SK-N-SH (cell line): ENCODE data around the gene TMEM218. TPM values are rescaled to one million over a fixed set of nuclear protein-coding genes. Genes with fewer than 3 reads are reported as not detected.

Source experiments
- CTCF ChIA-PET: fragments of 300-600, 350-600 bp; formaldehyde crosslinking; extraction: SDS; loops from one replicate; lab custom pipeline; 2021; lab: Yijun Ruan, JAX
- POLR2A ChIA-PET: fragments of 350-600 bp; sonication (Branson Sonifier 250); formaldehyde crosslinking; extraction: SDS; loops from one replicate; lab custom pipeline; 2020; ENCODE audit warnings: antibody characterized with exemption, inconsistent platforms; lab: Yijun Ruan, JAX
- DNase-seq: peaks from one replicate; pipeline ENCODE4 v3.0.0; 2012
- H2AFZ ChIP-seq: fragments of 200-600 bp; sonication (generic); 2 replicates; pipeline ENCODE4 v1.8.1; 2016; ENCODE audit warnings: antibody characterized with exemption, mild to moderate bottlenecking, low read depth
- H3F3A ChIP-seq: fragments of 200-600 bp; sonication (generic); replicated peaks from 2 replicates; pipeline ENCODE3; 2016; ENCODE audit warnings: antibody characterized with exemption, mild to moderate bottlenecking; ENCODE audit not compliant: insufficient read depth
- H3K27ac ChIP-seq, 2 experiments: fragments of 200-500 bp in 1 of 2; fragments of 200-600 bp in 1 of 2; sonication (Bioruptor generic) in 1 of 2; sonication (generic), shearing (Covaris generic) in 1 of 2; 2 replicates each; pipeline versions ENCODE4 v1.5.1 to v1.6.1; 2014 to 2016; ENCODE audit warnings: low read depth in 2 of 2, inconsistent platforms in 1 of 2, low read length in 1 of 2, mild to moderate bottlenecking in 1 of 2, mixed read lengths in 1 of 2
- H3K27me3 ChIP-seq: fragments of 200-600 bp; sonication (generic), shearing (Covaris generic); 2 replicates; pipeline ENCODE4 v1.6.1; 2016; ENCODE audit warnings: mixed run types; ENCODE audit not compliant: insufficient read depth
- H3K36me3 ChIP-seq, 2 experiments: fragments of 200-500 bp in 1 of 2; fragments of 200-600 bp in 1 of 2; sonication (Bioruptor generic) in 1 of 2; sonication (generic) in 1 of 2; replicated peaks in 1 of 2; 2 replicates each; pipeline versions ENCODE3 to v1.5.1; 2014 to 2016; ENCODE audit warnings: low read length in 1 of 2, mild to moderate bottlenecking in 1 of 2; ENCODE audit not compliant: insufficient read depth in 2 of 2, control insufficient read depth in 1 of 2
- H3K4me1 ChIP-seq, 2 experiments: fragments of 200-500 bp in 1 of 2; fragments of 200-600 bp in 1 of 2; sonication (Bioruptor generic) in 1 of 2; sonication (generic), shearing (Covaris generic) in 1 of 2; 2 replicates each; pipeline versions ENCODE4 v1.5.1 to v1.6.1; 2014 to 2016; ENCODE audit warnings: low read depth in 1 of 2, low read length in 1 of 2, mixed run types in 1 of 2; ENCODE audit not compliant: insufficient read depth in 2 of 2, control insufficient read depth in 1 of 2
- H3K4me2 ChIP-seq: fragments of 200-600 bp; sonication (generic), shearing (Covaris generic); 2 replicates; pipeline ENCODE4 v1.6.1; 2017; ENCODE audit warnings: mixed run types
- H3K4me3 ChIP-seq, 2 experiments: fragments of 200-500 bp in 1 of 2; fragments of 200-600 bp in 1 of 2; sonication (Bioruptor generic) in 1 of 2; sonication (generic), shearing (Covaris generic) in 1 of 2; 2 replicates each; pipeline versions ENCODE4 v1.5.1 to v1.8.1; 2014 to 2016; ENCODE audit warnings: low read depth in 2 of 2, inconsistent platforms in 1 of 2, low read length in 1 of 2, mild to moderate bottlenecking in 1 of 2, mixed read lengths in 1 of 2, moderate library complexity in 1 of 2
- H3K79me2 ChIP-seq: fragments of 200-600 bp; sonication (generic); 2 replicates; pipeline ENCODE4 v1.8.1; 2017; ENCODE audit warnings: mild to moderate bottlenecking; ENCODE audit not compliant: insufficient read depth
- H3K9ac ChIP-seq: fragments of 200-600 bp; sonication (generic); 2 replicates; pipeline ENCODE4 v1.6.1; 2017; ENCODE audit warnings: mixed run types
- H3K9me2 ChIP-seq: fragments of 200-600 bp; sonication (generic); 2 replicates; pipeline ENCODE4 v1.6.1; 2017; ENCODE audit warnings: mixed run types
- H3K9me3 ChIP-seq: fragments of 200-600 bp; sonication (generic); 2 replicates; pipeline ENCODE4 v1.6.1; 2017; ENCODE audit warnings: mixed run types, mild to moderate bottlenecking, moderate library complexity
- H4K20me1 ChIP-seq: fragments of 200-600 bp; sonication (generic); 2 replicates; pipeline ENCODE4 v1.6.1; 2017; ENCODE audit warnings: mild to moderate bottlenecking, mixed run types; ENCODE audit not compliant: insufficient read depth
- CHD2 ChIP-seq: fragments of 150-350 bp; IDR thresholded peaks from 2 replicates; pipeline ENCODE4 v1.6.1; 2018; ENCODE audit warnings: low read length; ENCODE audit not compliant: partially characterized antibody
- ELF1 ChIP-seq: IDR thresholded peaks from 2 replicates; pipeline ENCODE4 v1.4.0; 2012
- EZH2phosphoT487 ChIP-seq: fragments of 200-600 bp; sonication (generic); IDR thresholded peaks from 2 replicates; pipeline ENCODE4 v1.6.1; 2017; ENCODE audit warnings: low read depth, mixed run types, mild to moderate bottlenecking, antibody characterized with exemption, moderate library complexity, borderline replicate concordance
- FOSL2 ChIP-seq: IDR thresholded peaks from 2 replicates; pipeline ENCODE4 v1.4.0; 2012; ENCODE audit warnings: low read depth, mild to moderate bottlenecking, moderate library complexity, borderline replicate concordance
- JUND ChIP-seq: IDR thresholded peaks from 2 replicates; pipeline ENCODE4 v1.4.0; 2012
- MEF2A ChIP-seq: IDR thresholded peaks from 2 replicates; pipeline ENCODE4 v1.4.0; 2012; ENCODE audit warnings: low read depth, borderline replicate concordance
- MXI1 ChIP-seq: IDR thresholded peaks from 2 replicates; pipeline ENCODE4 v1.6.1; 2012; ENCODE audit warnings: mild to moderate bottlenecking, low read depth, low read length, improper control_type of control experiment
- POLR2AphosphoS5 ChIP-seq: IDR thresholded peaks from 2 replicates; pipeline ENCODE4 v1.6.1; 2012; ENCODE audit warnings: low read depth, low read length
- RFX5 ChIP-seq: IDR thresholded peaks from 2 replicates; pipeline ENCODE4 v1.6.1; 2012; ENCODE audit warnings: mild to moderate bottlenecking, improper control_type of control experiment, low read length
- TAF1 ChIP-seq: IDR thresholded peaks from 2 replicates; pipeline ENCODE4 v1.6.1; 2012; ENCODE audit warnings: low read depth, mild to moderate bottlenecking, low read length, moderate library complexity, borderline replicate concordance
- WGBS: methylation state at CpG from one replicate; pipeline ENCODE4 v1.1.6; 2017; ENCODE audit warnings: low lambda C conversion rate; 5-methylcytosine and 5-hydroxymethylcytosine counted together
- polyA plus RNA-seq, 3 experiments: library from polyadenylated mRNA; depleted of rRNA; stranded (reverse); fragments of >200 nt; gene quantifications; 2 replicates each; pipeline ENCODE4 v1.2.3, GENCODE V29; 2012
- TF ChIP-seq, protein P1 (sequence below): fragments of 150-350 bp; IDR thresholded peaks from 2 replicates; pipeline ENCODE4 v1.6.1; 2016; ENCODE audit warnings: mild to moderate bottlenecking, low read depth, low read length
- TF ChIP-seq, protein P2 (sequence below): fragments of 150-350 bp; IDR thresholded peaks from 2 replicates; pipeline ENCODE4 v1.6.1; 2017; ENCODE audit warnings: antibody characterized with exemption, low read length, low read depth, borderline replicate concordance
- TF ChIP-seq, protein P3 (sequence below): IDR thresholded peaks from 2 replicates; pipeline ENCODE4 v1.4.0; 2012; ENCODE audit warnings: low read depth, borderline replicate concordance
- TF ChIP-seq, protein P4 (sequence below): IDR thresholded peaks from 2 replicates; pipeline ENCODE4 v1.4.0; 2012; ENCODE audit warnings: low read depth
- TF ChIP-seq, protein P5 (sequence below): IDR thresholded peaks from 2 replicates; pipeline ENCODE4 v1.4.0; 2012; ENCODE audit warnings: low read depth, borderline replicate concordance
- TF ChIP-seq, protein P6 (sequence below): IDR thresholded peaks from 2 replicates; pipeline ENCODE4; 2012

The TMEM218 gene
- polyA plus RNA-seq, 1 of the 3 experiments (the other 2 are of a cell fraction) = 36.2 TPM

DNA sequence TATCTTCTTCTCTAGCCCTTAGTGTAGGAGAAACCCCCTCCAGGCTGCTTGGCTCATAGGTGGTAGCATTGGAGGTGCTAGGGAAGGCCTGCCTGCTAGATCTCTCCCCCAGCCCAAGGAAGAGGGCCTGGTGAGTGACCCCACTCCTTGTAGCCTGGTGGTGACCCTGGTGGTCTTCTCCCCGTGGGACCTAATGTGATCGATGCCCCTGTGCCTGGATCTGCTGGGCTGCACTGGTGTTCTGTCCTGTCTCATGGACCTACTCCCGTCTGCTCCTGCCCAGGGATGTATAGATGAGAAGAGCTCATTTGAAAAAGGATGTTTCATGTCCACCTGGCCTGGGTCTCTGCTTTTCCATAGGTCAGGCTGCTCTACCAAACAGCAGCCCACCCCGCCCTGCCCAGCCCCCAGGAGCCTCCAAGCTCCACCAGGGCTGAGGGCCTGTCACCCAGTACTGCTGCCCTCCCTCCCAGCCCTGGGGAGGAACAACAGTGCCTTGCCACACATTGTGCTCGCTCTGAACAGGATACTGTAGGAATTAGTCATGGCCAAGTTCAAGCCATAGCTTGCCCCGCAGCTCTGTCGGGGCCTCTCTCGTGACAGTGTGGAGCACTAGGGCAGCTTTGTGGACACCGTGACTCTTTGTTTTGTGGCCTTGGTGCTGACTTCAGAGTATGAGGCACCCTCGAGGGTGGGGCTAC is 28.7 kb downstream of the TMEM218 start:
- Histone ChIP-seq H3K4me1 (no peaks in the 10 kb centered on the region), H3K27ac (no peak overlapping the region), H3K4me3 (no peak overlapping the region), H3F3A (no peaks in the 10 kb centered on the region), H3K4me2 (no peak overlapping the region), H3K9me3 (no peaks in the 10 kb centered on the region), H3K27me3 (no peaks in the 10 kb centered on the region), H3K9ac (no peak overlapping the region), H3K36me3 (no peaks in the 10 kb centered on the region), H3K79me2 (no peaks in the 10 kb centered on the region), H3K9me2 (no peaks in the 10 kb centered on the region), H2AFZ (no peak overlapping the region), H4K20me1 (no peaks in the 10 kb centered on the region)
- POLR2A ChIA-PET = no interaction called here
- TF ChIP-seq, protein P1, sequence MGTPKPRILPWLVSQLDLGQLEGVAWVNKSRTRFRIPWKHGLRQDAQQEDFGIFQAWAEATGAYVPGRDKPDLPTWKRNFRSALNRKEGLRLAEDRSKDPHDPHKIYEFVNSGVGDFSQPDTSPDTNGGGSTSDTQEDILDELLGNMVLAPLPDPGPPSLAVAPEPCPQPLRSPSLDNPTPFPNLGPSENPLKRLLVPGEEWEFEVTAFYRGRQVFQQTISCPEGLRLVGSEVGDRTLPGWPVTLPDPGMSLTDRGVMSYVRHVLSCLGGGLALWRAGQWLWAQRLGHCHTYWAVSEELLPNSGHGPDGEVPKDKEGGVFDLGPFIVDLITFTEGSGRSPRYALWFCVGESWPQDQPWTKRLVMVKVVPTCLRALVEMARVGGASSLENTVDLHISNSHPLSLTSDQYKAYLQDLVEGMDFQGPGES = no peak
- no peak for TF ChIP-seq EZH2phosphoT487
- TF ChIP-seq, protein P2, sequence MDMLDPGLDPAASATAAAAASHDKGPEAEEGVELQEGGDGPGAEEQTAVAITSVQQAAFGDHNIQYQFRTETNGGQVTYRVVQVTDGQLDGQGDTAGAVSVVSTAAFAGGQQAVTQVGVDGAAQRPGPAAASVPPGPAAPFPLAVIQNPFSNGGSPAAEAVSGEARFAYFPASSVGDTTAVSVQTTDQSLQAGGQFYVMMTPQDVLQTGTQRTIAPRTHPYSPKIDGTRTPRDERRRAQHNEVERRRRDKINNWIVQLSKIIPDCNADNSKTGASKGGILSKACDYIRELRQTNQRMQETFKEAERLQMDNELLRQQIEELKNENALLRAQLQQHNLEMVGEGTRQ = no peak
- TF ChIP-seq RFX5 = no peak
- TF ChIP-seq CHD2 = no peak
- TF ChIP-seq ELF1 = no peak
- TF ChIP-seq TAF1 = no peak
- no peak for TF ChIP-seq FOSL2
- no peak for TF ChIP-seq JUND
- TF ChIP-seq MXI1 = no peak
- TF ChIP-seq, protein P3, sequence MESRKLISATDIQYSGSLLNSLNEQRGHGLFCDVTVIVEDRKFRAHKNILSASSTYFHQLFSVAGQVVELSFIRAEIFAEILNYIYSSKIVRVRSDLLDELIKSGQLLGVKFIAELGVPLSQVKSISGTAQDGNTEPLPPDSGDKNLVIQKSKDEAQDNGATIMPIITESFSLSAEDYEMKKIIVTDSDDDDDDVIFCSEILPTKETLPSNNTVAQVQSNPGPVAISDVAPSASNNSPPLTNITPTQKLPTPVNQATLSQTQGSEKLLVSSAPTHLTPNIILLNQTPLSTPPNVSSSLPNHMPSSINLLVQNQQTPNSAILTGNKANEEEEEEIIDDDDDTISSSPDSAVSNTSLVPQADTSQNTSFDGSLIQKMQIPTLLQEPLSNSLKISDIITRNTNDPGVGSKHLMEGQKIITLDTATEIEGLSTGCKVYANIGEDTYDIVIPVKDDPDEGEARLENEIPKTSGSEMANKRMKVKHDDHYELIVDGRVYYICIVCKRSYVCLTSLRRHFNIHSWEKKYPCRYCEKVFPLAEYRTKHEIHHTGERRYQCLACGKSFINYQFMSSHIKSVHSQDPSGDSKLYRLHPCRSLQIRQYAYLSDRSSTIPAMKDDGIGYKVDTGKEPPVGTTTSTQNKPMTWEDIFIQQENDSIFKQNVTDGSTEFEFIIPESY = no peak
- WGBS = 77% methylated on average over 6 of the region's 10 CpGs
- DNase-seq = peak; percentile 13
- CTCF ChIA-PET = interaction anchor here (0.9 to 2.4 kb wide), 7 partner anchors 9 to 347 kb away, joined by 3 to 12 read pairs (median 5); no protein-coding TSS in a partner anchor

DNA sequence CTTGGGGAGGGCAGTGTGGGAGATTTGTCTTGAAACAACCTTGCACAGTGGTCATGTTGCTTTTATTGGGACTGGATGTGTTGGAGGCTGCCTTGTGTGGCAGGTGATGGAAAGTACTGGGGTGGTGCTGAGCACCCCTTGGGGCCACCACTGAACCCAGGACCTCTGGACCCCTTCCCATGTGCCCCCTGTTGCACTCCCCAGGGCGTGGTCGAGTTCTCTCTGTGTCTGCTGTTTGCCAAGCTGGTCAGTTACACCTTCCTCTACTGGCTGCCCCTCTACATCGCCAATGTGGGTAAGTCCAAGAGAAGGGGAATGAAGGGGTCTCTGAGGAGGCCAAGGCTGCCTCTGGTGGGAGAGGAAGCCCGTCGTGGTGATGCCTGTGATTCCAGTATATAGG is 29.4 kb downstream of the TMEM218 start:
- DNase-seq = no peak
- ChIA-PET CTCF (interaction anchor here (0.8 to 2.4 kb wide), 7 partner anchors 9 to 347 kb away, joined by 3 to 12 read pairs (median 7); no protein-coding TSS in a partner anchor), POLR2A (no interaction called here)
- H2AFZ ChIP-seq = no peak overlapping the region
- no peaks in the 10 kb centered on the region for H3K9me3 ChIP-seq
- TF ChIP-seq, protein P4, sequence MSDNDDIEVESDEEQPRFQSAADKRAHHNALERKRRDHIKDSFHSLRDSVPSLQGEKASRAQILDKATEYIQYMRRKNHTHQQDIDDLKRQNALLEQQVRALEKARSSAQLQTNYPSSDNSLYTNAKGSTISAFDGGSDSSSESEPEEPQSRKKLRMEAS = no peak
- TF ChIP-seq, protein P5, sequence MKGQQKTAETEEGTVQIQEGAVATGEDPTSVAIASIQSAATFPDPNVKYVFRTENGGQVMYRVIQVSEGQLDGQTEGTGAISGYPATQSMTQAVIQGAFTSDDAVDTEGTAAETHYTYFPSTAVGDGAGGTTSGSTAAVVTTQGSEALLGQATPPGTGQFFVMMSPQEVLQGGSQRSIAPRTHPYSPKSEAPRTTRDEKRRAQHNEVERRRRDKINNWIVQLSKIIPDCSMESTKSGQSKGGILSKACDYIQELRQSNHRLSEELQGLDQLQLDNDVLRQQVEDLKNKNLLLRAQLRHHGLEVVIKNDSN = no peak
- TF ChIP-seq TAF1 = no peak
- no peak for TF ChIP-seq POLR2AphosphoS5
- TF ChIP-seq, protein P6, sequence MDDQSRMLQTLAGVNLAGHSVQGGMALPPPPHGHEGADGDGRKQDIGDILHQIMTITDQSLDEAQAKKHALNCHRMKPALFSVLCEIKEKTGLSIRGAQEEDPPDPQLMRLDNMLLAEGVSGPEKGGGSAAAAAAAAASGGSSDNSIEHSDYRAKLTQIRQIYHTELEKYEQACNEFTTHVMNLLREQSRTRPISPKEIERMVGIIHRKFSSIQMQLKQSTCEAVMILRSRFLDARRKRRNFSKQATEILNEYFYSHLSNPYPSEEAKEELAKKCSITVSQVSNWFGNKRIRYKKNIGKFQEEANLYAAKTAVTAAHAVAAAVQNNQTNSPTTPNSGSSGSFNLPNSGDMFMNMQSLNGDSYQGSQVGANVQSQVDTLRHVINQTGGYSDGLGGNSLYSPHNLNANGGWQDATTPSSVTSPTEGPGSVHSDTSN = no peak
- TF ChIP-seq CHD2 = no peak
- TF ChIP-seq MXI1 = no peak
- TF ChIP-seq, protein P3 = no peak
- no peak for TF ChIP-seq MEF2A
- no peaks in the 10 kb centered on the region for H3F3A ChIP-seq
- H3K27me3 ChIP-seq = no peaks in the 10 kb centered on the region
- H3K79me2 ChIP-seq = no peaks in the 10 kb centered on the region
- H3K9ac ChIP-seq = no peak overlapping the region
- H3K4me2 ChIP-seq = no peak overlapping the region
- no peak overlapping the region for H3K27ac ChIP-seq
- no peaks in the 10 kb centered on the region for H3K9me2 ChIP-seq
- no peak overlapping the region for H3K4me3 ChIP-seq
- no peaks in the 10 kb centered on the region for H4K20me1 ChIP-seq
- no peaks in the 10 kb centered on the region for H3K36me3 ChIP-seq
- 76% methylated on average over 3 of the region's 5 CpGs for WGBS
- H3K4me1 ChIP-seq = no peaks in the 10 kb centered on the region
